NCI-H1105 treated with DMSO at 0.1 percent for 48 hours (cell line): ENCODE data around the gene FRK.
A peak's percentile ranks its signal among the peaks of the same experiment; 100 is the strongest.

Source experiments
- DNase-seq: peaks from one replicate; lab custom pipeline; 2025; lab: John Stamatoyannopoulos, UW

FRK gene

GRCh38 chr6:116035616-116036015 lies 25.1 kb downstream of the FRK start:
- no peak for DNase-seq

- DNase-seq = no peak
Observed at GRCh38 chr6:116034327-116034726, 26.4 kb downstream of the FRK start.

DNA sequence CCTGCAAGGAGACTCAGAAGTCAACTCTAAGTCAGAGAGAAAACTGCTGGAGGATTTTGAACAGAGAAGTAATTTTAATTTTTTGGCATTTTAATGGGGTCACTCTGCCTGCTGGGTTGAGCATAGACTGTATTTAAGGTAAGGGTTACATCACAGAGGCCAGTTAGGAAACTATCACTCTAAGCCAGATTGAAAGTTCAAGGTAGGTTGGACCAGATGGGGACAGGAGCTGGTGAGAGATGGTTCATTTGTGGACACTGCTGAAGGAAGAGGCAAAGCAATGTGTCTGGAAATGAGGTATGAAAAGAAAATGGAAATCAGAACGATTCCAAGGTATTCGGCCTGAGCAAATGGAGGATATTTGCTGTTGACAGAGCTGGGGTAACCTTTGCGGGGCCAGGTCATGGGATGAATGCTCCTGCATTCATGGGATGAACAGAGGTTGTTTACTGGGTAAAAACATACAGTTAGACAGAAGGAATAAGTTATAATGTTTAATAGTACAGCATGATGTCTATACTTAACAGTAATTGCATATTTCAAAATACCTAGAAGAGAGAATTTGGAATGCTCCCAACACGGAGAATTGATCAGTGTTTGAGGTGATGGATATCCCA lies 26.9 kb downstream of the FRK start:
- no peak for DNase-seq

DNA sequence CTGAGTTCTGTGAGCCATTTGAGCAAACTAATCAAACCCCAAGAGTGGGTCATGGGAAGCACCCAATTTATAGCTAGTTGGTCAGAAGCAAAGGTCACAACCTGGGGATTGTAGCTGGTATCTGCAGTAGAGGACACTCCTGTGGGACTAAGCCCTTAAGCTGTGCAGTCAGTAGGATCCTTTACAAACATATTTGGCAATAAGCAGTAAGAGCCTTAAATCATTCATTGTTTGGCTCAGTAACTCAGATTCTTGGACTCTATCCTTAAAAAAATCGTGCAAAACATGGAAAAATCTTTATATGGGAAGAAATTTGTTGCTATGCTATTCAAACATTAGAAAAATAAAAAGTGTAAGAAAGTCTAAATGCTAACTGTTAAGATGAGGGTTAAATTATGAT lies 29.9 kb downstream of the FRK start:
- no peak for DNase-seq

DNA sequence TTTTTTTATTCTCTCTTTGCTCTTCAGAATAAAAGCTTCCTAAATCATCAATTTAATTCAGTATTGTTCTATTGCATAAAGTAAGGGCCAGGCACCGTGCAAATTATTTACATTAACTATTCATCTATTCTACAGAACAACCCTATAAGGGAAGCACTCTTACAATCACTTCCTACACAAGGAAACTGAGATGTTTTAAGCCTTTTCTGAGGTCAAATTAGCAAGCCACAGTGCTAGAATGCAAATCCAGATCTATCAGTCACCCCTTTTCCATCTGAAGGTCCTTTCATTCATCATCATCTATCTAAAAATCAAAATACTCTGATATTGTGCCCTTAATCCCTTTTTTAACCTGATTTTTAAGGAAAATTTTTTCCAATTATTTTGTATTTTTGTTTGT lies 31.2 kb downstream of the FRK start:
- DNase-seq = no peak

- no peak for DNase-seq
Observed at GRCh38 chr6:116028233-116028632, 32.5 kb downstream of the FRK start.

DNA sequence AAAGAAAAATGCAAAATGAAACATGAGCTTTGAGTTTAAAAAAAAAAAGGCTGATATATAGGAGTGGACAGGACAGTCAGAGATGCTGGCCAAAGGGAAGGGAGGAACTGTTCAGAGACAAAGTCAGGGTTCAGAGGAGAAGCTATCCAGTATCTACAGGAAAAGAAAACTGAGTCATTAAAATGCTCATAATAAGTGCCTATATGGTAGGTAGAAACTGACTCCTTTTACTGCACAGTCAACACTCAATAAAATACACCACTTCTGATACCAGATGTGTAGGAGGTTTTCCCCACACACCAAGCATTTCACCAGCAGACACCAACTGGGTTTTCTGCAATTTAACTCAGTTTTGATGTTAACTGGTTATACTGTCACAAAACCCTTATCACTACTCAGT lies 32.9 kb downstream of the FRK start:
- no peak for DNase-seq

GRCh38 chr6:116025405-116025804 lies 35.3 kb downstream of the FRK start:
- DNase-seq = no peak

GRCh38 chr6:116022841-116023445 lies 37.7 kb downstream of the FRK start:
- no peak for DNase-seq

DNA sequence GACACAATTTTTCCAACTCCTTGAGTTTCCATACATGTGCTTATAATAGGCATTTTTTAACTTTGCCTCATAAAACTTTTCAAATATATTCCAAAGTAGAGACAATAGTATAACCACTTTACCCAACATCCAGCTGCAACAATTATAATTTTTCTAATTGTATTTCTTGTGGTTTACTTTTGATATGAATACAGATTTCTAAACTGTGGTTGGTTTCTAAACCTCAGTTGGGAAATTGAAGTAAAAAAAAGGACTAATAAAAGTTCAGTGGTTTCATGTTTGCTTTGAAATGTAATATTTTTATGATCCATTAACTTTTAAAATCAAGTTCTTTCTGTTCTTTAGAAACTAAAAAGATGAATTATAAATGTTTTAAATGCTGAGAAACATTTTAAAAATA lies 40.0 kb downstream of the FRK start:
- DNase-seq = no peak

DNA sequence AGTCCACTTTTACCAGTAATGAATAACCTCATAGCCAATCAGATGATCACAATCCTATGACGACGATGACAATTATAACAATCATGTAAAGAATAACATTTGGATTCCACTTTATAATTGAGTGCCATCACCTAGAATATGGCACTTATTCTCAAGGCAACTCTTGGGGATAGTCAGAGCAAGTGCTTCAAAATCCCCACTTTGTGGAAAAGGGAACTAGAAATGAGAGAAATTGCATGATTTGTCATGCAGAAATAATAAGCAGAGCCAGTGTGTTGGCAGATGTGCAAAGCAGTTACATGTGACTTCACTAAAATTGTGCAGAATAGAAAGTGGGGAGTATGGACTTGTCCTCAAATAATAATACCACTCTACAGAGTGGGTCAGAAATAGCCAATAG lies 41.3 kb downstream of the FRK start:
- DNase-seq = no peak

DNA sequence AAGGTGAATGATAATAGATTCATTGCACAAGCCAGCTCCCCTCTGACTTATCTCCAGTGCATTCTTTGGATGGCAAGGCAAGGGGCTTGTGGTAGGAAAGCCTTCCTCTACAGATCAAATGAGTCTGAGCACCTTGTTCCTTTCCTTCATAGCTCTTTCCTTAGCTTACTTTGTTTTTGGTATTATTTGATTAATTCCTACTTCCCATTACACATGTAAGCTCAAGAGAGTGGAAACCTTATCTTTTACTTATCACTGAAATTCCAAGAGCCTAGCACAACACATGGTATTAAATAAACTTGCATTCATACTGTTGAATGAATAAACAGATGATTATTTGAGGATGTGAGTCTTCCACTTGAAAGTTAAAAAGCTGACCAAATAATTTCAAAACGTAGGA lies 41.7 kb downstream of the FRK start:
- DNase-seq = no peak

DNA sequence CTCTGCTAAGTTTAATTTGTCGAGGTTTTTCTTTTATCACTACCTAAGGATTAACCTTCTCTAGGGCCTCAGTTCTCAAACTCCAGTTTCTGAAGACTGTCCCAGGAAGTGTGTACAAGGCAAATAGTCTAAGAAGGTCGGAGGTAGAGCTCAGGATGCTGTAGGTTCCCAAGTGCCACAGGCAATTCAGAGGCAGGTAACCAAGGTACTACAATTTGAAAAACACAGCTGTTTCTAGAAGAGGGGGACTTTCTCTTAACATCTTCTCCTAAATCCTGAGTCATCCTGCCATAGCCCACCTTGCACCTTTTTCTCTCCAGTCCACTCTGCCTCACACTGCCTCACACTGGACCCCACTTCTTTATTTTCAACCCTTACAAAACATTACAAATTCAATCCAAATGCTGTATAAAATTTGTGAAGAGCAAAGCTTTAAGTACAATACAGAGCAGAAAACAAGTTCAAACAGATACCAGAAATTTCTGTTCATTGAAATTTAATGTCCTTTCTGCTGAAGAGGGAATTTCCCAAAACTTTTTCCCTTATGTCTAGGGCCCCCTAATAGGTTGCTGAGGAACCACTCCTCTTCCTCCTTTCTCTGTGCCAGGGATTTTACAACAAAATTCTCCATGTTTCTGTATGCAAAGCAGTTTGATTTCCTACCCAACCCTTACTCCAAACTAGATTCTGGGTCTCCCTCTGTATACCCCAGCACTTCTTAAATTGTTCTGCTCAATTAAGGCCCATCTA lies 43.0 kb downstream of the FRK start:
- DNase-seq = no peak

GRCh38 chr6:116016846-116017545 lies 43.7 kb downstream of the FRK start:
- peak; percentile 68 for DNase-seq

GRCh38 chr6:116015983-116016382 lies 44.7 kb downstream of the FRK start:
- DNase-seq = no peak

DNA sequence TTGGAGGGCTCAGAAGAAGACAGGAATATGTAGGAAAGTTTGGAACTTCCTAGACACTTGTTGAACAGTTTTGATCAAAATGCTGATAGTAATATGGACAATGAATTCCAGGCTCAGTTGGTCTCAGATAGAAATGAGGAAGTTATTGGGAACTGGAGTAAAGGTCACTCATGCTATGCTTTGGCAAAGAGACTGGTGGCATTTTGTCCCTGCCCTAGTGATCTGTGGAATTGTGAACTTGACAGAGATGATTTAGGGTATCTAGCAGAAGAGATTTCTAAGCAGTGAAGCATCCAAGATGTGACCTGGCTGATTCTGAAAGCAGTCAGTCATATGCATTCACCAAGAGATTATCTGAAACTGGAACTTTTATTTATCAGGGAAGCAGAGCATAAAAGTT lies 45.1 kb downstream of the FRK start:
- DNase-seq = no peak

- DNase-seq = no peak
Observed at GRCh38 chr6:116012951-116013350, 47.7 kb downstream of the FRK start.

GRCh38 chr6:116012471-116012949 lies 48.2 kb downstream of the FRK start:
- DNase-seq = no peak

DNA sequence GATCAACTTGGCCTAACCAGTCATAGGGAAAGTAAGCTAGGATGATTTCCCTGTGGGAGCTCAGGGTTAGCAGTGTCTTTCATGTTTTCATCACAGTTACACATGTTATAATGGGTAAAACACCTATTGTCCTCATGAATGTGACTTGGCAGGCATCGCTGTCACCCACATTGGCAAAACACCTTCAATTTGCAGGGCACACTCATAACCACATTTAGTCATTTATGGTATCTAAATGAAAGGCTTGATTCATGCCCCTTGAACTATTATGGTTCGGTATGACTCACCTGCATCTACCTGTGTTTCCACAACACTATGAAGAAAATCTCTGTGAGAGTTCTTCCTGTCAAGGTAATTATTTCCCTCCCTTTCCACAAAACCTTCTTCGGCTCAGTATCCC lies 49.2 kb downstream of the FRK start:
- peak; percentile 57 for DNase-seq

- DNase-seq = peak; percentile 66
Observed at GRCh38 chr6:116010790-116011401, 49.8 kb downstream of the FRK start.

GRCh38 chr6:116010386-116010785 lies 50.3 kb downstream of the FRK start:
- no peak for DNase-seq
